HG03139 (cell line): ENCODE data around the gene DAAM2.

Experiments used
- ATAC-seq: cut with Tn5 transposase; IDR thresholded peaks from one replicate; pipeline ENCODE4 v1.9.1; 2021; ENCODE audit not compliant: unreplicated experiment

Gene DAAM2

DNA sequence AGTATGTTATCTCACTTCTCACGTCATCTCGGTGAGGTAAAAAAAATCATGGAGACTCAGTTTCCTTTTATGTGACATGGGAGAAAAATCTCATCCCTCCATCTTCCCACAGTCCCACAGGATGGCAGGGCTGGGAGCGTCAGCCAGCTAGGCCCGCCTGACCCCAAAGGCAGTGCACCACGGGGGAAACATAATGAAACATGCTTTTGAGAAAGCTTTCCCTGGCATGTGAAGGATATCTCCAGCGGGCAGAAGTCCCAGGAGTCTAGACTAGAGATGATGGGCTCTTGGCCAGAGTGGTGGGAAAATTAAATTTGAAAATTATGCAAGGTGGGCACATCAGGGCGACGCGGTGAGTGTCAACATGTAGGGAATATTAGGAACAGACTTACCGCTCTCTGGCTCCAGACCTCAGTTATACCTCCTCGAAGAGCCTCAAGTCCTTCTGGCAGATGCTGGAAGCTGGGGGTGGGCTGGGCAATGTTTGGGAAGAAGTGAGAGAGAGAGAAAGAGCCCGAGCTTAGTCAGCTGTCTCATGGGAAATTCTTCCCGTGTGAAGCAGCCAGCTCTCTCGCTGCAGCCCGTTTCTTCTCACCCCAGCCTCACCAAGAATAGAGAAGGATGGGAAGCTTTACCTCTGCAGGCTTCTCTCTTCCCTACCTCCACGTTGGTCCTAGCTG lies 89.8 kb downstream of the DAAM2 start:
- ATAC-seq = no peak

DNA sequence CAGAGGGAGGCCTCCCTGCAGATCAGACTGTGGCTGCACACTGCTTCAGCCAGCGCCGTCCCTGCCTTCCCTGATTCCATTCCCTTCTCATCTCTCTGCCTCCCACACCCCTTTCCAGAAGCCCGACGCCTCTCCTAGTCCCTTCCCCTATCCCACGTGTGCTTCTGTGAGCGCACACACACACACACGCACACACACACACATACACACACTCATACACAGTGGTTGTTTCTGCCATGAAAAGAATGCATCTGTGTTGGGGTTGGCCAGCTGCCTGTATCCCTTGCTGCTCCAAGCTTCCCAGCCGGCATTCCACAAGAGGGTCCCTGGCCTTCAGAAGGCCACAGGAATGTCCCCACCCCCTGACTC lies 90.3 kb downstream of the DAAM2 start:
- ATAC-seq = no peak

DNA sequence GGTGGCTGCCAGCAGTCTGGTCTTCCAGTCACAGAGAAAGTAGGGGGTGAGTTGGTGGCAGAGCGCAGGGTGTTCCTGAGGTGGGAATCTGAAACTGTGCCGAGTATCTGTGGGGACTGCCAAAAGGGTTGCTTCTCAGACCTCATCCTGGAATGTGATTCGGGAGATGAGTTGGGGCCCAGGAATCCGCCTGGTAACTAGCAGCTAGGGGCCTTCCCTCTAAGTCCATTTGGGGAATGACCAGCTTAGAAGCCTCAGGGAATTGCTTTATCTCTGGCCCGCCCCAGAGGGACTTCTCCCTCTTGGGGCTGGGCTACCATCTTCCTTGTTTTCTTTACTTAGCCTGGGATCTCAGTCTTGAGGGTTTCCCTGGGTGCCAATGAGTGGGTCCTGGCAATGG lies 92.5 kb downstream of the DAAM2 start:
- no peak for ATAC-seq

DNA sequence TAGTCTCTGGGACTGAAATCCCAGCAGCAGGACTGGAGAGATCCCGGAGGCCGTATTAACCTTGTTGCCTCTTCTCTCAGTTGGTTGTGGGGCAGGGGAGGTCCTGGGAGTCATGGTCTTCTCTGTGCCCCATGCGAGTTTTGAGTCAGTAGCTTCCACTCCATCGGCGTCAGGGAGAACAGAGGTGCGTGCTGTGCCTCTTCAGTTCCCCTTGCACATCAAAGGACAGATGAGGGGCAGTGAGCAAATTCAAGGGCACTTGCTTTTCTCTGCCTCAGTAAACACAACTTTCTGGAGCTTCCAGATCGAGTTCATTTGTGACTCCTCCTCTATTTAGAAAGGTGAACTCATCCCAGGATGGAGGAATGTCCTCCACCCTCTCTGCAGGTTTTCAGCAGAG lies 93.5 kb downstream of the DAAM2 start:
- ATAC-seq = no peak

DNA sequence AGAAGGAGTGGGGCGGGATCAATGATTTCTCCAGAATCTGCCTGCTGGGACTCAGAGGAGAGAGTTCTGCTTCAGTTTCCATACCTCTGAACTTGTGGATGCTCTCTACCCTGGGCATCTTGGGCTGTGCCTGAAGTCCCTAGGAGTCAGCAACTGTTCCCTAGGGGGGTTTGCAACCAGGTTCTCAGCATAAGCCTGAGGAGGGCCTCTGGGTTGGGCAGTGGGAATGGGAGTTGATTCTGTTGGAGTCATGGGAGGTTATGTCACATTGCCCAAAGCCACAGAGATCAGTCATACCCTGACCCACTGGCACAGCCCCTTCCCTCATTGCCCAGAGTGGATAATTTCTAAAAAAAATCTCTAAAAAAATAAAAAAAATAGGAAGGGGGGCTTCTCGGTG lies 94.7 kb downstream of the DAAM2 start:
- ATAC-seq = no peak

DNA sequence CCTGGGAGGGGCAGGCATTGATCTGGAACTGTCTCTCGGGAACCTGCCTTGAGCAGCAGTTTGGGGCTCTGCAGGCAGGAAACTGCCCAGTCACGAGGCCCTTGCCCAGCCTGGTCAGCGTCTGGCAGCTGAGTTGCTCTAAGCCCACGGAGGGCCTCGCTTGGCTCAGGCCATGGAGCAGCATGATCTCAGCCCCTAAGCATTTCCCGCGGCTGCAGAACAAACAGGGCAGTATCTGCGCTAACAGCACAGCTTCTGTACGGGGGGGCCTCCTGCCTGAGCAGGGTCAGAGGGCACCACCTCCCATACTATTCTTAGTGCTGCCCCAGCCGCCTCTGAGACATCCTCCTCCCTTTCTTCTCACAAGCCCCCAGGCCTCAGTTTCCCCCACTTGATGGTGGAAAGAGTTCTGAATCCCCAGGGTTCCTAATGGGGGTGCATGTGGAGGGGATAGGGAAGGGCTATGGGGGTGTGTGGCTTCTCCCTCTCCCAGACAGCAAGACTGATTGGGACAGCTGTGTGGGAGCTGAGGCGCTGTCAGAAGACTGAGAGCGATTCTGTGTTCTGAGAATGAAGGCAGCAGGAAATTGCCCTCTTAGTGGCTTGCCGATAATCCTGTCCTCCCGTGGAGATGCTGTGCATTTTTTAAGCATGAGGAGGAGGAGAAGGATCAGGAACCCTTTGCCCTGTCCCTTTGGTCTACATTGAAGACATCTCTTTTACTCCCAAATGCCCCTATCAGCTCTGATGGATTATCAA lies 95.7 kb downstream of the DAAM2 start:
- ATAC-seq = no peak

DNA sequence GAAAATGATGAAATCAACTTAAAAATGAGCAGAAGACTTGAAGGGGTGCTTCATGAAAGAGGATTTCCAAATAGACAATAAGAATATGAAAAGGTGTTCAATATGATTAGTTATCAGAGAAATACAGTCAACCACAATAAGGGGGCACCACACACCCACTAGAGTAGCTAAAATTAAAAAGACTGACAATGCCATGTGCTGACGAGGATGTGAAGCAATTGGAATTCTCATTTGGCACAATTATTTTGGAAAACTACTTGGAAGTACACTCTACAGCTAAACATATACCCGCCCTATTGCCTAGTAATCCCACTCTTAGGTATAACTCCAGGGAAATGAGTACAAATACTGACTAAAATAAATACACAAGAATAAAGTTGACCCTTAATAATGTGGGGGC lies 97.1 kb downstream of the DAAM2 start:
- no peak for ATAC-seq

DNA sequence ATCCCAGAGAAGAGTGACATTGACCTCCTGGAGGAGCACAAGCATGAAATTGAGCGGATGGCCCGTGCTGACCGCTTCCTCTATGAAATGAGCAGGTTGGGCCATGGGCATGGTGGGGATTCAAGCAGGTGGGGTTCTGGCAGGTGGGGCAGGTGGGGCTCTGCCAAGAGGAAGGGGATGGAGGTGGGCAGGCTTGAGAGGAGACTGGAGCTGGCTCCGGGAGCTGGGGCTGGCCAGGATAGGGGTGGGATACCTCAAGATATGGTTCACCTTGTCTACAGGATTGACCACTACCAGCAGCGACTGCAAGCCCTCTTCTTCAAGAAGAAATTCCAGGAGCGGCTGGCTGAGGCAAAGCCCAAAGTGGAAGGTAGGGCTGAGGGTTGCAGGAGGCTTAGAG lies 99.2 kb downstream of the DAAM2 start:
- no peak for ATAC-seq

DNA sequence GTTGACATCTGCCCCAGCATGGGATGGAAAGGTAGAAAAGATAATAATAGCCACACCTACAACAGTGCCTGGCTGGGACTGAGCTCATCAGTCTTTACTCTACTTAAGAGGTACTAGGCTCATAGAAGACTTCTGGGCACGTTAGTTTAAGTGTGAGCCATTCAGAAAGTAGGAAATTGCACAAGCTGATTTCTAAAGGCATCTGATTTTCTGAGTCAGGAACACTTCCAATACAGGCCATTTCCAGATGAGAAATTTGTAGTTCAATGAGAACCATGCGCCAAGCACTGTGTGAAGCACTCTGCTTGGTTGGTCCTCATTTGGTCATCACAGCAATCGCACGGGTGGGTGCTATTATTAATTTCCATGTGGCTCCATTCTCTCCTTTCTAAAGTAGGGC lies 99.8 kb downstream of the DAAM2 start:
- no peak for ATAC-seq

DNA sequence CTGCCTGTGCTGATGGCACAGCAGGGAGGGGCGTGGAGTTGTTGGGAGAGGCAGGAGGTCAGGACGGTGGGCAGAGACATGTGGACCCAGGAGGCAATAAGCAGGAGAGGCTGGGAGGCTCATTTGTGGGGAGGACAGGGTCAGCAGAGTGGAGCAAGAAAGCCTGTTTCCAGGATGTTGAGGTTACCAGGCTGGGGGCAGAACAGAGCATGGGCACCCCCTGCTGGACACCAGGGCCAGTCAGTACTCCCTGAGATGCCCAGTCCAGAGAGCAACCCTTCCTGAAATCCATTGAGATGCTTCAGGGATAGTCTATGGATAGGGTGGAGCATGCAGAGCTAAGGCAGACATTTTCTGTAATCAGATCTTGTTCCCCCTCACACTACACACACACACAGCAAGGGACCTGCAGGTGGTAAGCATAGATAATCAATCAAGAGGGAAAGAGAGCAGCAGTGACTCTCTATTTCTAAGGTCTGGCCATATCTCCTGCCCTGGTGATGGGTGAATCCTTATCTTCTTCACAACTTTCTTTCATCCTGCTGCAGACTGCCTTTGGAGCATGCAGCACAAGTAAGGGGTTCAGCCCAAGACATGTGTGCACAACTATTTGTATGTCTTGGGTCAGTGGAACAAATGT lies 100.4 kb downstream of the DAAM2 start:
- no peak for ATAC-seq

DNA sequence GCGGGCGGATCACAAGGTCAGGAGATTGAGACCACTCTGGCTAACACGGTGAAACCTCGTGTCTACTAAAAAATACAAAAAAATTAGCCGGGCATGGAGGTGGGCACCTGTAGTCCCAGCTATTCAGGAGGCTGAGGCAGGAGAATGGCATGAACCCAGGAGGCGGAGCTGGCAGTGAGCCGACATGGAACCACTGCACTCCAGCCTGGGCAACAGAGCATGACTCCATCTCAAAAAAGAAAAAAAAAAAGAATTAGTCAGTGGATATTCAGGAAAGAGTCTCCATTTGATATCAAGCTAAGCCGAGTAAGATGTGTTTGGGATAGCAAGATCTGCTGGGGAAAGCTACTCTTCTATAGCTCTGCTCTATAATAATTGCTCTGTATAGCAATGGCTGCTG lies 101.1 kb downstream of the DAAM2 start:
- ATAC-seq = no peak

DNA sequence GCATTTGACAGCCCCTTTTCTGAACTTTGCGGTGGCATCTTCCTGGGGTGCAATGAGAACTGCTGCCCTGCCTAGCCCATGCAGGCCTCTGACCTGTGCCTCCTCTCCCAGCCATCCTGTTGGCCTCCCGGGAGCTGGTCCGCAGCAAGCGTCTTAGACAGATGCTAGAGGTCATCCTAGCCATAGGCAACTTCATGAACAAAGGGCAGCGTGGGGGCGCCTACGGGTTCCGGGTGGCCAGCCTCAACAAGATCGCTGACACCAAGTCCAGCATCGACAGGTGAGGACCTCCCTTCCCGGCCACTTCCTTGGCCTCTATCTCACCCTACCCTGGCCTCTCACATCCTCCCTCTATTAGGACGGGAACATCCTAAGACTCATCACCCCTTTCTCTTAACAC lies 104.5 kb downstream of the DAAM2 start:
- ATAC-seq = no peak

DNA sequence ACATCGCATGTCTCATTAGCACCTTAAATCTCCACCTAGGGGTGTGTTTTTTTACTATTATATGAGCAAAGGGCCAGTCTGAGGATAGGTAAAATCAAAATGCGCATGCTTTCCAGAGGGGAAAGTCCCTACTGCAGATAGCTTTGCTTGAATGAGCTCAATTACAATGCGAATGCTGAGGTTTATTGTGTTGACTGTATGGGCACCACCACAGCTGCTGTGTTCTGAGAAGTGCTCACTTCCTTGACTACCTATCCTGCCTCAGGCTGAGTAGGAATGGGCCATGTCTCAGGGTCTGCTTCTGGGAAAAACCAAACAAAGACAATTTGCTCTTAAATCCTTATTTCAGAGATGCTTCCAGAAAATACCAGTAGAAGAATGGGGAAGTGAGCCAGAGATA lies 105.5 kb downstream of the DAAM2 start:
- ATAC-seq = no peak

DNA sequence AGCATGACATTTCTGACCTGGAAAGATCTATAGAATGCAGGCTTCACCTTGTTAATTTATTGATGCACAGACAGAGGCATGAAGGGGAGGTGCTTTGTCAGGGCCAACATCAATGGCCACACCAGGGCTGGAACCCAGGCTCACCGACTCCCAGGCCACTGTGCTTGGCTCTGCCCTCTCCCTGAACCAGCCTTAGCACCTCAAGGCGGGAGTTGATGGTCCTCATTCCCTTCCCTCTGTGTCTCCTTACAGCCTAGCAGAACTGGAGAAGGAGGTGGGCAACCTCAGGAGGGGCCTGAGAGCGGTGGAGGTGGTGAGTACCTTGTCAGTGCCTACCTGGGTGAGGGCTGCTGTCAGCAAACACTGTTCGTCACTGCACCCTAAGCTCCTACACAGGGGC lies 106.4 kb downstream of the DAAM2 start:
- no peak for ATAC-seq

DNA sequence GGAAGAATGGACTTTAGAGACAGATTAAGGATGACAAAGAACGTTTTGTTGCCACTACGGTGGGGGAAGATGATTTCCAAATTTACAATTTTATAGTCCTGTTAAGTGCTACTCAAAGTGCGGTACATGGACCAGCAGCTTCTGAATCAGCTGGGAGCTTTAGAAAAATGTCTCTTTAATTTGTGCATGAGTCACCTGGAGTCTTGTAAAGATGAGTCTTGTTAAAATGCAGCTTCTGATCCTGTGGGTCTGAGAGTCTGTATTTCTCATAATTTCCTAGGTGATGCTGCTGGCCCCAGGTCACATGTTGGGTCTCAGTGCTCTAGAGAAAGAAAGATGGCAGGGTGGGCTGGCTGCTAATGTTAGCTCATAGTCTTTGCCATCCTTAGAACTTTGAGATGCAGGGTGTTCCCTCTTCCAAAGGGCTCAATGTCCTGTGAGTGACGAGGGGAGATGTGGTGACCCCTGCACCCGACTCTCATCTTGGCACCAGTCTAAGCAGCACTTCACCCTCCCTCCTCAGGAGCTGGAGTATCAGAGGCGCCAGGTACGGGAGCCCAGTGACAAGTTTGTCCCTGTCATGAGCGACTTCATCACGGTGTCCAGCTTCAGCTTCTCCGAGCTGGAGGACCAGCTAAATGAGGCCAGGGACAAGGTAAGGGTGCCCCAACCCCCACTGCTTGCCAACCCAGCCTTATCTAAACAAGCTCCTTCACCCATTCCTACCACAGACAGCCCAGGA lies 107.5 kb downstream of the DAAM2 start:
- ATAC-seq = no peak

DNA sequence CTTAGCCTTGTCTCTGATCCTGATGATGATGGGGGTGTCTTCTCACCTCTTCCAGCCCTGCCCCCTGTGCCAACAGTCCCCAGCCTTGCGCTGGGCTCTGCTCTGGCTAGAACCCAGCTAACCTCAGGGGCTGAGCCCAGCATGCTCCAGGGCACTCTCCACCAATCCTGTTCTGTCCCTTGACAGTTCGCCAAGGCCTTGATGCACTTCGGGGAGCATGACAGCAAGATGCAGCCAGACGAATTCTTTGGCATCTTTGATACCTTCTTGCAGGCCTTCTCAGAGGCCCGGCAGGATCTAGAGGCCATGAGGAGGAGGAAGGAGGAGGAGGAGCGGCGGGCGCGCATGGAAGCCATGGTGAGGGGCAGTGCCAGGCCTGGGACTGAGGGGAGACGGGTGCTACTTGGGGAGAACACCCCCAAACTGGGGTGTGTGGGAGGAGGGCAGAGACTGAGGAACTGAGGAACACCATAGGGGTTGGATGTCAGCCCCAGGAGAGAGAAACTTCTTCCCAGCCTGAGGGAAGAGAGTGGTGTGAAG lies 109.0 kb downstream of the DAAM2 start:
- ATAC-seq = no peak

DNA sequence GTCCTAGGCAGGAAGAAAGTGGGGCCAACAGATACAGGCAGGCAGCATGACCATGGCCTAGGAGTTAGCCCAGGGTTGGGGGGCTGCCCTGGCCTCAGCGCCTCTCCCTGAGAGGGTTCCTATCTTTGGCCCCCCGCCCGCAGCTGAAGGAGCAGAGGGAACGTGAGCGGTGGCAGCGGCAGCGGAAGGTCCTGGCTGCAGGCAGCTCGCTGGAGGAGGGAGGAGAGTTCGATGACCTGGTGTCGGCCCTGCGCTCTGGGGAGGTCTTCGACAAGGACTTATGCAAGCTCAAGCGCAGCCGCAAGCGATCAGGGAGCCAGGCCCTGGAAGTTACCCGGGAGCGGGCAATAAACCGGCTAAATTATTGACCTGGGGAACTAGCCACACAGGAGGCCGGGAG lies 109.5 kb downstream of the DAAM2 start:
- no peak for ATAC-seq

DNA sequence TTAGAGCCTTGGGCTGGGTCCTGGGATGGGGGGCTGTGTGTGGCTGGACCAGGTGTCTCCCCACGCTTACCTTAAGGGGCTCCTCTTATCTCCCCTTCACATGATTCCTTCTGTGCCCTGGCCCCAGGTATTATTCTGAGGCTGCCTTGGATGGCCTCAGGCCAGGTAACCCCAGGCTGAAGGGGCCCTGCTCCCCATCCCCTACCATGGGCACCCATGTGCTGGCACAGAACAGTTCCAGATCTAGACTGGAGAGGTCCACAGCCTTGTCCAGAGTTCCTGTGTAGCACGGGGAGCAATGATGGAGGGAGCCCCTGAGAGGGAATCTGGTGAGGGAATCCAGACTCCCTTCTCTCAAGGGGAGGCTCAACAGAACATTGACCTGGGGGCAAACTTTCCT lies 110.0 kb downstream of the DAAM2 start:
- ATAC-seq = no peak

DNA sequence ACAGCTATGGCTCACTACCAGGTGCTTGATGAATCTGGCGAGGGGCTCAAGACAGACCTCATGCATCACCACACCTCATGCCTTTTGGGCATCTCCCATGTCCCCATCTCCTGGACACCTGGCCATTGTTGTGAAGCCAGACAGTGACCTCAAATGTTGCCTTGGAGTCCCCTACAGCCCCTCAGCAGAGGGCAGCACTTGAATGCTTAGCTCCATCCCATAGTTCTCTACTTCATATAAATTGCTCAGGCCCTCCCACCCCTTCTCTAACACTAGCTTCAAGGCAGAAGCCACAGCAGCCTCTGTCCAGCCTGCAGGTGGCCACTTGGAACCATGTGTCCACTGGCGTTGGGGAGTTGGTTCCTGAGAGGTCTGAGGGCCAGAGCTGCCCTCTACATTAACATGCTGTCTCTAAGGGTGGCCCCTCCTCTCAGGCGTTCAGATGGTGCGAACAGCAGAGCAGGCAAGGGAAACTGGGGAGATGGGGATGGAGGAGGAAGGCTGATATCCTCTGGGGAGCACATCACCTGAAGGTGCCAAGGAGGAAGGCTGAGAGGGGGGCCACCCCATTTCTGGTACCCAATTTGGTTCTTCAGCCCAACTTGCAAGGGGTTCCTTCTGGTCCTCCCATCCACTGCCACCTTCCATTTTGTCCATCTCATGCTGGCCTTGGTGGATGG lies 110.8 kb downstream of the DAAM2 start:
- no peak for ATAC-seq

DNA sequence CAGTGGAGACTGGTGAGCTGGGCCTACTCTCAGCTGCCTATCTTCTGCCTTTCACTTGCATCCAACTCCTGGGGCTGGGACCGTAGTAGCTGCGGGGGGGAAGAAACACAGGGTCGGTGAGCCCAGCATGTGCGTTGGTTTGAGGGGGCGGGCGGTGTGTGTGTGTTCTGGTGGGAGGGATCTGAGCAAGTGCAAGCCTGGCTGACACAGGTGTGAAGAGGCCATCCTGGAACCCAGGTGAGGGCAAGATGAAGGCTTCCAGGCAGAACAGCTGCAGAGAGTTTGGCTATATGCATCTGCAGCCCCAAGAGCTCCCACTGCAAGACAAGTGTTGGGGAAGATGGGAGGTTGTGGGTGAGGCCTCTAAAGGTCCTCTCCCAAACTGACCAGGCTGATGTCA lies 111.5 kb downstream of the DAAM2 start:
- ATAC-seq = no peak
